GM12865 (cell line): Measurements from ENCODE around the gene PXDN.

Experiments used
- DNase-seq: peaks from one replicate; pipeline ENCODE4 v3.0.0; 2010; ENCODE audit warnings: low read depth
- H3K4me3 ChIP-seq: 2 replicates; pipeline ENCODE4 v1.5.1; 2011; ENCODE audit warnings: mild to moderate bottlenecking, low read depth, low read length, control low read depth
- CTCF ChIP-seq: IDR thresholded peaks from 2 replicates; pipeline ENCODE4 v1.5.1; 2011; ENCODE audit warnings: low read length, control low read depth, low read depth, inconsistent platforms; ENCODE audit not compliant: insufficient read depth; ENCODE audit errors: missing control alignments

Gene PXDN

GRCh38 chr2:1789610-1790009 lies 45.3 kb upstream of the PXDN start:
- no peak for DNase-seq
- no peak for TF ChIP-seq CTCF
- H3K4me3 ChIP-seq = no peak overlapping the region

GRCh38 chr2:1788478-1788959 lies 44.2 kb upstream of the PXDN start:
- H3K4me3 ChIP-seq = no peak overlapping the region
- TF ChIP-seq CTCF = no peak
- no peak for DNase-seq

GRCh38 chr2:1787755-1788477 lies 43.6 kb upstream of the PXDN start:
- no peak overlapping the region for H3K4me3 ChIP-seq
- no peak for TF ChIP-seq CTCF
- no peak for DNase-seq

- no peak for TF ChIP-seq CTCF
Measured at GRCh38 chr2:1784986-1785617, 40.8 kb upstream of the PXDN start.

GRCh38 chr2:1784087-1784486 lies 39.8 kb upstream of the PXDN start:
- no peak overlapping the region for H3K4me3 ChIP-seq
- DNase-seq = no peak
- no peak for TF ChIP-seq CTCF

More at GRCh38 chr2:1784986-1785617, 40.8 kb upstream of the PXDN start:
- H3K4me3 ChIP-seq = no peak overlapping the region
- DNase-seq = no peak

GRCh38 chr2:1782514-1782913 lies 38.2 kb upstream of the PXDN start:
- no peak for DNase-seq

More at GRCh38 chr2:1782514-1782913, 38.2 kb upstream of the PXDN start:
- no peak overlapping the region for H3K4me3 ChIP-seq
- no peak for TF ChIP-seq CTCF
